H1 (cell line): ENCODE results near the gene VTN. TPM values are rescaled to one million over a fixed set of nuclear protein-coding genes. Genes with fewer than 3 reads are reported as not detected.
A peak's percentile ranks its signal among the peaks of the same experiment; 100 is the strongest.

Experiments
- CTCF ChIA-PET: fragments of 300-600 bp; sonication (Branson Sonifier 250); formaldehyde crosslinking; loops from one replicate; lab custom pipeline; 2021; ENCODE audit not compliant: partially characterized antibody; lab: Charles Lee
- POLR2A ChIA-PET: fragments of 300-600 bp; sonication (Branson Sonifier 250); formaldehyde crosslinking; loops from one replicate; lab custom pipeline; 2021; ENCODE audit warnings: inconsistent platforms; ENCODE audit not compliant: partially characterized antibody; lab: Charles Lee
- DNase-seq, 2 experiments: peaks; one replicate each; pipeline versions ENCODE4 v3.0.0 to v3.0.0-alpha.2; 2010 to 2022; ENCODE audit warnings: low spot score in 2 of 2, low read depth in 1 of 2, mixed read lengths in 1 of 2
- FAIRE-seq: peaks from 2 replicates; lab custom pipeline; 2011; peaks lifted over from hg19 to GRCh38; lab: Jason Lieb, UNC
- H2AFZ ChIP-seq: 2 replicates; pipeline ENCODE4 v1.8.1; 2012; ENCODE audit warnings: low read length, inconsistent platforms
- H2AK5ac ChIP-seq: 2 replicates; pipeline ENCODE4 v1.6.1; 2013; ENCODE audit warnings: low read depth, low read length
- H2BK120ac ChIP-seq: replicated peaks from 2 replicates; pipeline ENCODE3; 2013; ENCODE audit warnings: low read depth, low read length, inconsistent platforms
- H2BK12ac ChIP-seq: 2 replicates; pipeline ENCODE4 v1.6.1; 2013; ENCODE audit warnings: low read depth, low read length
- H2BK15ac ChIP-seq: 2 replicates; pipeline ENCODE4 v1.6.1; 2013; ENCODE audit warnings: low read length
- H2BK20ac ChIP-seq: 2 replicates; pipeline ENCODE4 v1.6.1; 2013; ENCODE audit warnings: low read length
- H2BK5ac ChIP-seq: 2 replicates; pipeline ENCODE4 v1.6.1; 2013; ENCODE audit warnings: low read depth, low read length
- H3K14ac ChIP-seq: 2 replicates; pipeline ENCODE4 v1.6.1; 2013; ENCODE audit warnings: inconsistent platforms; ENCODE audit not compliant: insufficient read length
- H3K18ac ChIP-seq: 2 replicates; pipeline ENCODE4 v1.6.1; 2013; ENCODE audit warnings: low read length; ENCODE audit errors: extremely low read depth
- H3K23ac ChIP-seq: 2 replicates; pipeline ENCODE4 v1.6.1; 2013; ENCODE audit warnings: inconsistent platforms; ENCODE audit not compliant: insufficient read length
- H3K23me2 ChIP-seq: 2 replicates; pipeline ENCODE4 v1.6.1; 2013; ENCODE audit warnings: low read depth, low read length
- H3K27ac ChIP-seq: 2 replicates; pipeline ENCODE4 v1.6.1; 2011; ENCODE audit warnings: low read depth, low read length, inconsistent platforms
- H3K27me3 ChIP-seq, 4 experiments: replicated peaks in 1 of 4; 1 replicate in 1 of 4; 2 replicates in 3 of 4; pipeline versions ENCODE4 v1.6.1 to v1.8.1; 2011 to 2013; ENCODE audit warnings: low read length in 3 of 4, mild to moderate bottlenecking in 3 of 4, inconsistent platforms in 2 of 4, mixed read lengths in 2 of 4, moderate library complexity in 1 of 4; ENCODE audit not compliant: control insufficient read depth in 3 of 4, insufficient read depth in 3 of 4; ENCODE audit errors: extremely low read depth in 1 of 4
- H3K36me3 ChIP-seq, 4 experiments: 2 replicates each; pipeline versions ENCODE4 v1.6.1 to v1.8.1; 2011 to 2013; ENCODE audit warnings: mild to moderate bottlenecking in 4 of 4, low read length in 3 of 4, moderate library complexity in 2 of 4, control low read depth in 1 of 4, inconsistent platforms in 1 of 4; ENCODE audit not compliant: insufficient read depth in 4 of 4, control insufficient read depth in 2 of 4
- H3K4ac ChIP-seq: replicated peaks from 2 replicates; pipeline ENCODE3; 2013; ENCODE audit warnings: low read length, low read depth, mixed read lengths, inconsistent platforms; ENCODE audit not compliant: insufficient read length
- H3K4me1 ChIP-seq, 4 experiments: replicated peaks in 1 of 4; 1 replicate in 1 of 4; 2 replicates in 3 of 4; pipeline versions ENCODE4 v1.6.1 to v1.8.1; 2011 to 2013; ENCODE audit warnings: low read length in 3 of 4, inconsistent platforms in 2 of 4, mixed read lengths in 1 of 4; ENCODE audit not compliant: insufficient read depth in 4 of 4, control insufficient read depth in 3 of 4
- H3K4me2 ChIP-seq, 2 experiments: 2 replicates each; pipeline versions ENCODE4 v1.6.1 to v1.8.1; 2011 to 2013; ENCODE audit warnings: low read depth in 2 of 2, low read length in 2 of 2, control low read depth in 1 of 2, inconsistent platforms in 1 of 2, mild to moderate bottlenecking in 1 of 2; ENCODE audit not compliant: insufficient read depth in 1 of 2
- H3K4me3 ChIP-seq, 4 experiments: fragments of 200-600, 300-600 bp in 1 of 4; sonication (generic), shearing (Covaris generic), sonication (Bioruptor Twin) in 1 of 4; 2 replicates each; pipeline versions ENCODE4 v1.5.1 to v1.8.1; 2011 to 2016; ENCODE audit warnings: low read length in 4 of 4, low read depth in 3 of 4, control low read depth in 2 of 4, inconsistent platforms in 2 of 4, mild to moderate bottlenecking in 2 of 4, mixed read lengths in 1 of 4, moderate library complexity in 1 of 4; ENCODE audit not compliant: insufficient read depth in 2 of 4; ENCODE audit errors: extremely low read depth in 1 of 4
- H3K56ac ChIP-seq: replicated peaks from 2 replicates; pipeline ENCODE3; 2013; ENCODE audit warnings: low read depth, mild to moderate bottlenecking, mixed read lengths, low read length, inconsistent platforms; ENCODE audit not compliant: insufficient read length
- H3K79me1 ChIP-seq: 2 replicates; pipeline ENCODE4 v1.6.1; 2013; ENCODE audit warnings: low read depth, low read length, control low read depth
- H3K79me2 ChIP-seq, 2 experiments: 2 replicates each; pipeline versions ENCODE4 v1.6.1 to v1.8.1; 2012 to 2013; ENCODE audit warnings: low read length in 2 of 2, mild to moderate bottlenecking in 2 of 2, inconsistent platforms in 1 of 2; ENCODE audit not compliant: insufficient read depth in 2 of 2, control insufficient read depth in 1 of 2
- H3K9ac ChIP-seq, 4 experiments: replicated peaks in 1 of 4; 1 replicate in 1 of 4; 2 replicates in 3 of 4; pipeline versions ENCODE4 v1.6.1 to v1.8.1; 2011 to 2013; ENCODE audit warnings: low read depth in 3 of 4, low read length in 3 of 4, control low read depth in 2 of 4, mild to moderate bottlenecking in 2 of 4, moderate library complexity in 2 of 4, inconsistent platforms in 1 of 4; ENCODE audit errors: extremely low read depth in 1 of 4
- H3K9me3 ChIP-seq, 2 experiments: 2 replicates each; pipeline versions ENCODE4 v1.6.1 to v1.8.1; 2012 to 2013; ENCODE audit warnings: mild to moderate bottlenecking in 2 of 2, moderate library complexity in 2 of 2, control low read depth in 1 of 2, inconsistent platforms in 1 of 2, low read depth in 1 of 2, low read length in 1 of 2, mixed read lengths in 1 of 2; ENCODE audit not compliant: insufficient read depth in 2 of 2
- H4K20me1 ChIP-seq, 2 experiments: replicated peaks in 1 of 2; 2 replicates each; pipeline versions ENCODE3 to v1.8.1; 2011 to 2013; ENCODE audit warnings: inconsistent platforms in 2 of 2, low read length in 2 of 2, mild to moderate bottlenecking in 1 of 2; ENCODE audit not compliant: insufficient read depth in 2 of 2, control insufficient read depth in 1 of 2
- H4K5ac ChIP-seq: 2 replicates; pipeline ENCODE4 v1.6.1; 2013; ENCODE audit warnings: low read length, low read depth, mixed read lengths, inconsistent platforms; ENCODE audit not compliant: insufficient read length
- H4K8ac ChIP-seq: 2 replicates; pipeline ENCODE4 v1.8.0; 2013; ENCODE audit warnings: mild to moderate bottlenecking, moderate library complexity, low read length, inconsistent platforms; ENCODE audit not compliant: insufficient read depth; ENCODE audit errors: extremely low read depth
- H4K91ac ChIP-seq: replicated peaks from 2 replicates; pipeline ENCODE3; 2013; ENCODE audit warnings: low read length, mixed read lengths, inconsistent platforms; ENCODE audit not compliant: insufficient read length
- CHD2 ChIP-seq: IDR thresholded peaks from 2 replicates; pipeline ENCODE4 v1.6.1; 2012; ENCODE audit warnings: low read length, improper control_type of control experiment
- HDAC2 ChIP-seq, 2 experiments: fragments of 300-600 bp in 1 of 2; sonication (generic) in 1 of 2; IDR thresholded peaks; 2 replicates each; pipeline ENCODE4 v1.6.1; 2011 to 2012; ENCODE audit warnings: low read depth in 2 of 2, low read length in 2 of 2, mild to moderate bottlenecking in 2 of 2, moderate library complexity in 2 of 2, borderline replicate concordance in 1 of 2, inconsistent platforms in 1 of 2
- KDM1A ChIP-seq: fragments of 200-600, 300-600 bp; sonication (generic); IDR thresholded peaks from 2 replicates; pipeline ENCODE4 v1.7.1; 2016; ENCODE audit warnings: mild to moderate bottlenecking, low read length, borderline replicate concordance
- MAFK ChIP-seq: IDR thresholded peaks from 2 replicates; pipeline ENCODE4 v1.6.1; 2012; ENCODE audit warnings: low read depth, mild to moderate bottlenecking, improper control_type of control experiment, low read length
- NRF1 ChIP-seq: IDR thresholded peaks from 2 replicates; pipeline ENCODE4 v1.6.1; 2011; ENCODE audit warnings: mild to moderate bottlenecking, low read depth, low read length, improper control_type of control experiment
- RFX5 ChIP-seq: IDR thresholded peaks from 2 replicates; pipeline ENCODE4 v1.6.1; 2011; ENCODE audit warnings: low read depth, low read length, improper control_type of control experiment, borderline replicate concordance
- RNF2 ChIP-seq: fragments of 200-900, 300-1000 bp; sonication (generic); IDR thresholded peaks from 2 replicates; pipeline ENCODE4 v1.7.1; 2016; ENCODE audit warnings: borderline replicate concordance, low read depth, mild to moderate bottlenecking, antibody characterized with exemption, low read length; ENCODE audit not compliant: poor library complexity, severe bottlenecking; ENCODE audit errors: missing control alignments
- SIRT6 ChIP-seq: IDR thresholded peaks from one replicate; pipeline ENCODE4 v1.7.1; 2012; ENCODE audit warnings: low read length, inconsistent platforms
- USF2 ChIP-seq: IDR thresholded peaks from 2 replicates; pipeline ENCODE4 v1.6.1; 2011; ENCODE audit warnings: low read length, improper control_type of control experiment
- WGBS, 2 experiments: shearing (Covaris generic) in 1 of 2; methylation state at CpG; one replicate each; pipeline versions ENCODE4 v1.1.6 to v1.1.7; 2013 to 2015; ENCODE audit warnings: low lambda C conversion rate in 2 of 2, mixed read lengths in 2 of 2, inconsistent platforms in 1 of 2, low coverage in 1 of 2, missing lambda C conversion rate in 1 of 2; ENCODE audit not compliant: insufficient replicate concordance in 2 of 2, insufficient coverage in 1 of 2, insufficient read length in 1 of 2; ENCODE audit errors: extremely low coverage in 1 of 2, missing lambda C conversion rate in 1 of 2; 5-methylcytosine and 5-hydroxymethylcytosine counted together
- polyA plus RNA-seq, 7 experiments: library from polyadenylated mRNA; depleted of rRNA in 3 of 7; stranded (reverse) in 5 of 7; unstranded in 2 of 7; fragments of >200 nt in 5 of 7; fragments of 200-250 nt in 2 of 7; gene quantifications; 1 replicate in 5 of 7; 2 replicates in 1 of 7; 4 replicates in 1 of 7; pipeline versions ENCODE4 v1.2.1 to v1.2.3, GENCODE V29; 2011 to 2013; ENCODE audit warnings: missing spikeins in 2 of 7, mixed read lengths in 2 of 7
- total RNA-seq: library from RNA; stranded (reverse); fragmentation: NEBNext Ultra II Directional; extraction: Animal tissue kit (Norgen Biotek cat#: 25700); gene quantifications from 2 replicates; pipeline ENCODE4 v1.2.1, GENCODE V29; 2021

VTN gene
- total and polyA plus RNA-seq, 2 of the 8 experiments (the other 6 are each of a cell fraction or from before 2014, with no cell fraction given), result 0.18 TPM; not detected in 1

GRCh38 chr17:28357061-28357900 lies 12.8 kb downstream of the VTN start, which contains the start of gene POLDIP2:
Gene POLDIP2, minus strand, starts transcription at chr17:28357527. Its CDS starts 79 bp downstream, at chr17:28357448.
- H3K18ac ChIP-seq, result peak within 1 kb of the TSS; percentile 60; the same call in 1 of the 2 replicates
- 2% methylated on average over 49 of the region's 80 CpGs; no CpG with 5 or more reads in 1 of the 2 experiments for WGBS, 2 experiments
- H4K91ac ChIP-seq, result no peak within 1 kb of the TSS
- peak within 1 kb of the TSS; percentile 25 for H3K56ac ChIP-seq
- H3K79me2 ChIP-seq, result peaks cover 0 to 18% of the 10 kb centered on the region in 2 experiments; a peak in 2 of 4 replicates
- H3K4me3 ChIP-seq, result peak within 1 kb of the TSS; percentile 82 to 97 (median 86)
- H3K23me2 ChIP-seq, result peaks cover 9% of the 10 kb centered on the region
- no peak within 1 kb of the TSS for H2BK120ac ChIP-seq
- peak within 1 kb of the TSS; percentile 97 for H4K8ac ChIP-seq
- peaks cover 4% of the 10 kb centered on the region; the same call in 1 of the 2 replicates for H3K79me1 ChIP-seq
- no peak within 1 kb of the TSS for H2AFZ ChIP-seq
- FAIRE-seq (no peak), DNase-seq (peak; percentile 59 to 94)
- peak within 1 kb of the TSS; percentile 70 for H3K27ac ChIP-seq
- no peak within 1 kb of the TSS for H2BK12ac ChIP-seq
- peaks cover 21 to 46% (median 39%) of the 10 kb centered on the region in 4 experiments for H3K36me3 ChIP-seq
- no peaks in the 10 kb centered on the region for H3K9me3 ChIP-seq
- H3K23ac ChIP-seq, result no peak within 1 kb of the TSS
- no peak within 1 kb of the TSS for H2BK20ac ChIP-seq
- H3K4me2 ChIP-seq, result peak within 1 kb of the TSS; percentile 83 to 96
- peak within 1 kb of the TSS; percentile 85 to 91 (median 88) for H3K9ac ChIP-seq
- H3K14ac ChIP-seq, result no peak within 1 kb of the TSS
- no peaks in the 10 kb centered on the region for H3K27me3 ChIP-seq
- peaks cover 0 to 2% of the 10 kb centered on the region in 2 experiments for H4K20me1 ChIP-seq
- no peak within 1 kb of the TSS for H3K4ac ChIP-seq
- no peak within 1 kb of the TSS for H2BK15ac ChIP-seq
- peaks cover 3 to 13% (median 5%) of the 10 kb centered on the region in 4 experiments; a peak in 6 of 7 replicates for H3K4me1 ChIP-seq
- CTCF ChIA-PET, result interaction anchor here (0.6 to 4.4 kb wide), 10 partner anchors 11 to 735 kb away, joined by 3 to 20 read pairs (median 4); partner anchors contain the start of genes IFT20, SARM1, TNFAIP1 and VTN
- POLR2A ChIA-PET, result interaction anchor here (0.7 to 10.6 kb wide), 13 partner anchors 11 to 196 kb away, joined by 3 to 103 read pairs (median 5); partner anchors contain the start of genes FOXN1, IFT20, SARM1 and SEBOX
- no peak within 1 kb of the TSS for H2AK5ac ChIP-seq
- H4K5ac ChIP-seq, result peak within 1 kb of the TSS; percentile 28
- H2BK5ac ChIP-seq, result no peak within 1 kb of the TSS; the same call in 1 of the 2 replicates
- TF ChIP-seq HDAC2 (IDR thresholded peaks at IDR 0.05; ENCODE audit: borderline replicate concordance in 1 of 2, low read depth in 2 of 2, low read length in 2 of 2) (peak in 1 of 2 experiments; percentile 97; a peak in 2 of 4 replicates), CHD2 (no peak), MAFK (no peak), RNF2 (no peak), RFX5 (no peak), USF2 (peak; percentile 90), KDM1A (no peak), NRF1 (no peak), SIRT6 (no peak)
